GM12874 (cell line): Measurements from ENCODE around the gene DGAT2.

Experiments used
- CTCF ChIP-seq: IDR thresholded peaks from 2 replicates; pipeline ENCODE4 v1.5.1; 2011; ENCODE audit warnings: low read depth, mild to moderate bottlenecking, control low read depth, low read length, moderate library complexity; ENCODE audit not compliant: insufficient read depth

DGAT2 gene, protein sequence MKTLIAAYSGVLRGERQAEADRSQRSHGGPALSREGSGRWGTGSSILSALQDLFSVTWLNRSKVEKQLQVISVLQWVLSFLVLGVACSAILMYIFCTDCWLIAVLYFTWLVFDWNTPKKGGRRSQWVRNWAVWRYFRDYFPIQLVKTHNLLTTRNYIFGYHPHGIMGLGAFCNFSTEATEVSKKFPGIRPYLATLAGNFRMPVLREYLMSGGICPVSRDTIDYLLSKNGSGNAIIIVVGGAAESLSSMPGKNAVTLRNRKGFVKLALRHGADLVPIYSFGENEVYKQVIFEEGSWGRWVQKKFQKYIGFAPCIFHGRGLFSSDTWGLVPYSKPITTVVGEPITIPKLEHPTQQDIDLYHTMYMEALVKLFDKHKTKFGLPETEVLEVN

GRCh38 chr11:75768112-75768908, at the start of gene DGAT2:
TSS of gene DGAT2 (plus strand) at chr11:75768778. CDS start at chr11:75768992, 214 bp downstream.
- TF ChIP-seq CTCF, result peak; percentile 44

GRCh38 chr11:75719340-75720239, 49.0 kb upstream of the DGAT2 start:
- TF ChIP-seq CTCF, result no peak

GRCh38 chr11:75720639-75721038, 47.9 kb upstream of the DGAT2 start:
- no peak for TF ChIP-seq CTCF

GRCh38 chr11:75721852-75722668, 46.5 kb upstream of the DGAT2 start:
- TF ChIP-seq CTCF, result no peak

DNA sequence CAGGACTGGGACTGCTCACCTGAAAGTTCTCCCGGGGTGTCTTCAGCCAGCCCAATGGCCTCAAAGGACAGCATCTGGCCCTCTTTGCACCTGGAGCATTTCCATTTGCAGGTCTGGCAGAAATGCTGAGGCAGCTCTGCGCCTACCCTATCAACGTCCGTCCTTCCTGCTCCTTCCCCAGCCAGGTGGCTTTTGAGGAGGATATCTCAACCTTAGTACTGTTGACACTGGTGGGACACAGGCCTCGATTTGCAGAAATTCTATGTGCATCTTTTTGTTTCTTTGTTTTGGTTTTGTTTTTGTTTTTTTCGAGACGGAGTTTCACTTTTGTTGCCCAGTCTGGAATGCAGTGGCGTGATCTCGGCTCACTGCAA, 45.9 kb upstream of the DGAT2 start:
- TF ChIP-seq CTCF, result no peak

GRCh38 chr11:75725547-75726320, 42.8 kb upstream of the DGAT2 start:
- no peak for TF ChIP-seq CTCF
